Breast epithelium (tissue), 4 donors: ENCODE results near the gene TMEM204. TPM values are rescaled to one million over a fixed set of nuclear protein-coding genes. Genes with fewer than 3 reads are reported as not detected.

Experiments used
- DNase-seq, 2 donors: peaks; one replicate each; pipeline ENCODE4 v3.0.0-alpha.2; 2019; ENCODE audit warnings: low spot score in 2 of 2
- H3K27ac ChIP-seq, 2 donors: fragments of 200-600 bp; sonication (generic) in 1 of 2; one replicate each; pipeline ENCODE4 v1.5.1; 2016 to 2019; ENCODE audit warnings: mild to moderate bottlenecking in 1 of 2
- H3K27me3 ChIP-seq, 2 donors: fragments of 200-600 bp; sonication (generic) in 1 of 2; one replicate each; pipeline versions ENCODE4 v1.5.1 to v1.6.0; 2017 to 2019; ENCODE audit warnings: control low read depth in 1 of 2, mild to moderate bottlenecking in 1 of 2
- H3K36me3 ChIP-seq: fragments of 200-600 bp; one replicate; pipeline ENCODE4 v1.5.1; 2019
- H3K4me1 ChIP-seq, 2 donors: fragments of 200-600 bp; sonication (generic); one replicate each; pipeline ENCODE4 v1.5.1; 2016 to 2019; ENCODE audit warnings: control low read depth in 1 of 2
- H3K4me3 ChIP-seq, 3 donors: fragments of 200-600 bp; sonication (generic); 1 replicate in 2 of 3; 2 replicates in 1 of 3; pipeline ENCODE4 v1.5.1; 2016 to 2019; ENCODE audit warnings: mild to moderate bottlenecking in 3 of 3, moderate library complexity in 2 of 3
- H3K9me3 ChIP-seq, 2 donors: fragments of 200-600 bp; sonication (generic) in 1 of 2; one replicate each; pipeline ENCODE4 v1.5.1; 2016 to 2019; ENCODE audit warnings: control low read depth in 1 of 2
- POLR2A ChIP-seq: fragments of 450-650 bp; IDR thresholded peaks from one replicate; pipeline ENCODE4 v1.6.1; 2016; ENCODE audit warnings: antibody characterized with exemption, mild to moderate bottlenecking, moderate library complexity
- POLR2AphosphoS5 ChIP-seq, 3 donors: sonication (generic); formaldehyde crosslinking; IDR thresholded peaks; one replicate each; pipeline ENCODE4 v1.6.1; 2017; ENCODE audit warnings: antibody characterized with exemption in 3 of 3
- intact Hi-C: fragments of 100-400 bp; cut with DNase I; formaldehyde crosslinking; loops from one replicate; pipeline ENCODE4 v1.15.1; 2023; ENCODE audit warnings: low total_unique reads
- total RNA-seq, 3 donors: library from RNA; depleted of rRNA; stranded (reverse); fragments of >200 nt; gene quantifications; one replicate each; pipeline ENCODE4 v1.1.0, GENCODE V29; 2016
- TF ChIP-seq, protein P1 (sequence below), 3 donors: fragments of 450-650 bp; IDR thresholded peaks; one replicate each; pipeline ENCODE4 v1.5.1; 2016 to 2017; ENCODE audit warnings: antibody characterized with exemption in 3 of 3, mild to moderate bottlenecking in 3 of 3, moderate library complexity in 3 of 3

TMEM204 gene
- total RNA-seq, 3 donors from 2014 or later: 27.8 to 37.0 (median 34.1) TPM

DNA sequence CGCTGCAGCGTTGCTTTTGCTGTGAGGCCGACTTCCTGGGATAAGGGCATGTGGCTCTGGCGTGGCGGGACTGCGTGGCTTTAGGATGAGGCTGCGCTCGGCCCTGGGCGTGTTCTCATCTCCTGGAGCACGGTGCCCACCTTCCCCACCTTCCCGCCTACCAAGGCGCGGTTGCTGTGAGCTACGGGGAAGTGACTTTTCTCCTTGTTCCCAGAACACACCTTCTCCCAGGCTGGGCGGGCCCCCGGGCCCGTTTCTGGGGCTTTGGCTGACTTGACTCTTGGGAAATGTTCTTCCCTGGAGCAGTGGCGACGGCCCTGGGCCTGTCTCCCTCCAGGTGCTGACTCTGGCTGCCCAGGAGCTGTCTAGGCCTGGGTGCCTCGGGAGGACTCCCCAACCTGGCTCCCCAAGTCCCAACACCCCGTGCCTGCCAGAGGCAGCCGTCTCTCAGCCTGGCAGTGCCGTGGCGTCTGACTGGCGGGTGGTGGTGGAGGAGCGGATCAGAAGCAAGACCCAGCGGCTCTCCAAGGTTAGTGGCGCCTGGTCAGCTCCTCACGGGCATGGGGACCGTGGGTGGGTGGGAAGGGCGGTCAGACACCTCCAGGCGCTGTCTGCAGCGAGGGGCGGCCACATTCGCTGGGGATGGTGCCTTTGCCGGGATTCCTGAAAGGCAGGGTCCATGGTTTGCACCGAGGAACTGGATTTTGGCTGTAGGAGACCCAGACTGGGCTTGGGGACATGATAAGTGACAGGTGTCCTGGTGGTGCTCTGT, 28.2 kb upstream of the TMEM204 start:
- intact Hi-C loops: no loop called here
- TF ChIP-seq, protein P1, sequence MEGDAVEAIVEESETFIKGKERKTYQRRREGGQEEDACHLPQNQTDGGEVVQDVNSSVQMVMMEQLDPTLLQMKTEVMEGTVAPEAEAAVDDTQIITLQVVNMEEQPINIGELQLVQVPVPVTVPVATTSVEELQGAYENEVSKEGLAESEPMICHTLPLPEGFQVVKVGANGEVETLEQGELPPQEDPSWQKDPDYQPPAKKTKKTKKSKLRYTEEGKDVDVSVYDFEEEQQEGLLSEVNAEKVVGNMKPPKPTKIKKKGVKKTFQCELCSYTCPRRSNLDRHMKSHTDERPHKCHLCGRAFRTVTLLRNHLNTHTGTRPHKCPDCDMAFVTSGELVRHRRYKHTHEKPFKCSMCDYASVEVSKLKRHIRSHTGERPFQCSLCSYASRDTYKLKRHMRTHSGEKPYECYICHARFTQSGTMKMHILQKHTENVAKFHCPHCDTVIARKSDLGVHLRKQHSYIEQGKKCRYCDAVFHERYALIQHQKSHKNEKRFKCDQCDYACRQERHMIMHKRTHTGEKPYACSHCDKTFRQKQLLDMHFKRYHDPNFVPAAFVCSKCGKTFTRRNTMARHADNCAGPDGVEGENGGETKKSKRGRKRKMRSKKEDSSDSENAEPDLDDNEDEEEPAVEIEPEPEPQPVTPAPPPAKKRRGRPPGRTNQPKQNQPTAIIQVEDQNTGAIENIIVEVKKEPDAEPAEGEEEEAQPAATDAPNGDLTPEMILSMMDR (IDR thresholded peaks at IDR 0.05): no peak
- TF ChIP-seq POLR2A (no peak), POLR2AphosphoS5 (IDR thresholded peaks at IDR 0.05) (no peak)
- Histone ChIP-seq H3K36me3 (peaks cover 14% of the 10 kb centered on the region), H3K27ac (no peak overlapping the region), H3K4me3 (no peak overlapping the region), H3K4me1 (no peaks in the 10 kb centered on the region), H3K27me3 (no peaks in the 10 kb centered on the region), H3K9me3 (no peaks in the 10 kb centered on the region)
- no peak for DNase-seq

GRCh38 chr16:1505912-1506311, 27.6 kb upstream of the TMEM204 start:
- no peaks in the 10 kb centered on the region for H3K9me3 ChIP-seq
- no peak overlapping the region for H3K4me3 ChIP-seq
- no peak overlapping the region for H3K27ac ChIP-seq
- intact Hi-C loops: loop anchor here (1.0 kb wide), 1 partner anchor 30 kb away; no protein-coding TSS in a partner anchor
- H3K36me3 ChIP-seq: peaks cover 11% of the 10 kb centered on the region
- TF ChIP-seq, protein P1 (IDR thresholded peaks at IDR 0.05): no peak
- no peak for TF ChIP-seq POLR2AphosphoS5 (IDR thresholded peaks at IDR 0.05)
- no peak for TF ChIP-seq POLR2A
- no peak for DNase-seq
- no peaks in the 10 kb centered on the region for H3K27me3 ChIP-seq
- H3K4me1 ChIP-seq: no peaks in the 10 kb centered on the region

DNA sequence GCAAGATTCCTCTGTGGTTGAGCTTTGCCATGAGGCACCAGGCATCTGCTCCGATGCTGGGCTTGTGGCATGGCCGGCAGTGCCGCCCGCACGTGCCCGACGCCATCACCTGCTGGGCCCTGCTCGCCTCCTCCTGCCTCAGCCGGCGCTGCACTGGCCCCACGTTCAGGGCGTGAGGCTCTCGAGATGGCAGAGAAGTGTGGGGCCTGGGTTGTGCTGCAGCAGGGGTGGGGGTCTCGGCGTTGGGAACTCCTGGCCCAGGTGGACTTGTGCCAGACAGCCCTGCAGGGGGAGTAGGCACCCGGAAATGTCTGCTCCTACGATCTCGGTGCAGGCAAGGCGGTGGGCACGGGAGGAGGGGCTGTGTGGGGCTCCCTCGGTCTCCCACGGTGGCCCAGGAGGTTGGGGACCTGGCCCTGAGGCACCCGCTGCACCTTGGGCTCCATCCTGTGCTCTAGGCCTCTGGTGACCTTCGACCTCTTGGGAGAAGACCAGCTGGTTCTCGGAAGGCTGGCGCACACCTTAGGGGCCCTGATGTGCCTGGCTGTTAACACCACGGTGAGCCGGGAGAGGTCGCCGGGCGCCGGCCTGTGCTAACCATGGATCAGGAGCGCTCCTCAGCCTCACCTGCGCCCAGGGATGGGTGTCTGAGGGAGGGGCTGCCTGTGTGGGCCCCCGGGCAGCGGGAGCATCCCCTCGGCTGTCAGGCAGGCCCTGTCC, 26.8 kb upstream of the TMEM204 start:
- Histone ChIP-seq H3K27me3 (no peaks in the 10 kb centered on the region), H3K9me3 (no peaks in the 10 kb centered on the region), H3K27ac (no peak overlapping the region), H3K4me1 (no peaks in the 10 kb centered on the region), H3K4me3 (no peak overlapping the region), H3K36me3 (peaks cover 10% of the 10 kb centered on the region)
- no peak for DNase-seq
- TF ChIP-seq, protein P1 (IDR thresholded peaks at IDR 0.05): no peak
- TF ChIP-seq POLR2A: no peak
- TF ChIP-seq POLR2AphosphoS5 (IDR thresholded peaks at IDR 0.05): no peak
- intact Hi-C loops: loop anchor here (1.0 kb wide), 1 partner anchor 30 kb away; no protein-coding TSS in a partner anchor

DNA sequence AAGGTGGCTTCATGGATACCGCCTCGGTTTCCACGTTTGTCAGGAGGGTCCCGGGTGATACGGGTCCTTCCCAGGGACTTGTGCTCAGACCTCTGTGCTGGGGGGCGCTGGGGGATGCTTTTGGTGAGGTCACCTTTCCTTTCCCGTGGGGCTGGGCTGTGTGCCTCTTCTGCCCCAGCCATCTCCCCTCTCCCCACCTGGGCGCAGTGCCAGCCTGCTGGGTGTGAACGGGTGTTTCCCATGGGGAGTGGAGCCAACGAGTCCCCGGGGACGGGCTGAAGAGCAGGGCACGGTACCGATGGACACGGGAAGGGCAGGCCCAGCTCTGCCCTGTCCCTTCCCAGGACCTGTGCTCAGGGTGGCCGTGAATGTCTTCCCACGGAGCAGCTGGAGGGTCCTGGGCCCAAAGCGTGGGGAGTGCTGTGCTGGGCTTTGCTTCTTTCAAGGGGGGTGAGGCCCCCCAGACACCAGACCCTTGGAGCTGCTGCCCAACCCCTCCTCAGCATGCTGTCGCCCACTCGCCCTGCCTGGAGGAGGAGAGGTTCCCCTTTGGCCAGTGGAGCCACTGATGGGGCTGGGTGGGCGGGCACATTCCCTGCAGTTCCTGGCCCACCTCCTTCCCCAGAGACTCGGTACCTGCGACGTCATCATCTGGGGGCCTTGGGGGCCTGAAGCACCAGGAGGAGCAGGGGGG, 24.8 kb upstream of the TMEM204 start:
- intact Hi-C loops: no loop called here
- TF ChIP-seq, protein P1 (IDR thresholded peaks at IDR 0.05): no peak
- no peak for TF ChIP-seq POLR2AphosphoS5 (IDR thresholded peaks at IDR 0.05)
- no peak for TF ChIP-seq POLR2A
- DNase-seq: no peak
- no peaks in the 10 kb centered on the region for H3K4me1 ChIP-seq
- peaks cover 0 to 3% of the 10 kb centered on the region in 2 donors for H3K9me3 ChIP-seq
- no peaks in the 10 kb centered on the region for H3K36me3 ChIP-seq
- H3K27me3 ChIP-seq: no peaks in the 10 kb centered on the region
- H3K27ac ChIP-seq: peak overlapping the region in 1 of 2 donors; percentile 32
- H3K4me3 ChIP-seq: no peak overlapping the region
